KBM-7 (cell line): ENCODE measurements around the gene NMT1.

ENCODE experiments used
- DNase-seq: peaks from one replicate; pipeline ENCODE4 v3.0.0-alpha.2; 2015
- in situ Hi-C: fragments of 300-500 bp; cut with MboI; formaldehyde crosslinking; loops from 2 replicates; pipeline ENCODE4 v1.14.3; 2020; ENCODE audit warnings: low sequenced_read_pairs, low pct_unique_long_range_greater_than_20kb, mixed read lengths

NMT1 gene

DNA sequence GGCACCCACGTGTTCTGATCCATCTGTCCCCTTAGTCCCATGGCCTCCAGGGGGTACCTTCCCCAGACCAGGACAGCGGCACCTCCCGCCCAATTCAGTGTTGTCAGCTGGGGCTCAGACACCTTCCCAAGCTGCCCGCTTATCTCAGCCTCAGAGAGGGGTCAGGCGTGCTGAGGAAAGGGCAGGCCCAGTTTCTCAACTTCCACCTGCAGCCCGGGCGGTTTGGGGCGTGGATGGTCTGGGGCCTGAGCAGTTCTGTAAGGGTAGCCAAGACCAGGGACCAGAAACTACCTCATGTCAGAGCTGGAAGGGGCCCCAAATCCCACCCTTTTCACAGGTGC lies 66.1 kb downstream of the NMT1 start:
- in situ Hi-C loops: no loop called here
- DNase-seq: no peak

DNA sequence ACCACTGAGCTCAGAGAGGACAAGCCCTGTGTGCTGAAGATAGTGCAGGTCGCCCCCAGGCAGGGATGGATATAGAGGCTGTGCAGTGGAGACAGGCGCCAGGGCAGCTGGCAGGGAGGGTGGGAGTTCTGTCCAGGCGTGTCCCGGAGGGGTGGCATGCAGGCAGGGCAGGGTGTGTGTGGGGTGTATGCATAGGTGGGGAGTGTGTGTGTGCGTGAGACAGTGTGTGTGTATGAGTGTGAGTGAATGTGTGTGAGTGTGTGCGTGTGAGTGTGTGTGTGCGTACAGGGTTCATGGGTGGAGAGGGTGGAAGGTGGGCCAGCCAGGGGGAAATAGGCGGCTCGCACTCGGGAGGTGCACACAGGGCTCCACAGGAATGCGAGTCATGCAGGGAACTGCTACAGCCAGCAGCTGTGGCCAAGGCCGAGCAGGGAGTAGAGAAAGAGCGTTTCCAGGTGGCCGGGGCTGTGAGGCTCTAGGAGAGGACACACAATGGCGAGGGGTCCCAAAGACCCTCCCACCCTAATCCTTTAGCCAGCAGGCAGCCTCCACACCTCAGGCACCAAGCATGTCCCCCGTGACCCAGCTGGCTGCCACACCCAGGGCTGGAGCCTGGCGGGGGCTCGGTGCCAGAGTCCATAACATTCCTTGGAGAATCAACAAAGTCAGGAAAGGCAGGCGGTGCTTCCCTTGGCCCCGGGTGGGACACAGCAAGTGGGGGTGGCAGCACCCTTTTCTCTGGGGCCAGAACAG lies 66.6 kb downstream of the NMT1 start:
- in situ Hi-C loops: no loop called here
- peak; percentile 29 for DNase-seq

DNA sequence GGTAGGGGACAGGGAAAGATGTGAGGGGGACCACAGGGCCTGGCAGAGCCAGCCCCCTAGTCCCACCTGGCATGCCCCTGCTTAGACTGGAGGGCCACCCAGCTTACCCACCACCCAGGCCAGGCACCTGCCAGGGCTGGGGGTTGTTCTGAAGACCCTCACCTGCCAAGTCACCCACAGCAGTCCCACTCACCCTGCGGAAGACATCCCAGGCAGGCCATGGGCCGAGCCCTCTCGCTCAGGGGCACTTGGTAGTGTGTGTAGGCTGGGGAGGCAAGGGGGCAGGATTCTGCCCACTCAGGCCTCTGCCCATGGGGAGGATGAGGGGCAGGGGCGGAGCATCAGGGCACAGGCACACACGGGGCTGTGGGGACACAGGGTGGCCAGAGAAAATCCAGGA lies 67.2 kb downstream of the NMT1 start:
- no peak for DNase-seq
- in situ Hi-C loops: no loop called here

DNA sequence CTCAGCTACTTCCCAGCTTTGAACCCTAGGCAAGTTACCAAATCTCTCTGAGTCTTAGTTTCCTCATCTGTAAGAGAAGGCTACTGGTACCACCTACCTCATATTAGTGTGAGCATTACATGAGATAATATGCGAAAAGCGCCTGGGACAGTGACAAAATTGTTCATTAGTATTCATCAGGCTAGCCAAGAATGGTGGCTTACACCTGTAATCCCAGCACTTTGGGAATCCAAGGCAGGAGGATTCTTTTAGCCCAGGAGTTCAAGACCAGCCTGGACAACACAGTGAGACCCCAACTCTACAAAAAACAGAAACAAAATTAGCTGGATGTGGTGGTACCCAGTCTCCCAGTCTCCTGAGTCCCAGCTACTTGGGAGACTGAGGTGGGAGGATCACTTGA lies 67.9 kb downstream of the NMT1 start:
- no peak for DNase-seq
- in situ Hi-C loops: no loop called here

DNA sequence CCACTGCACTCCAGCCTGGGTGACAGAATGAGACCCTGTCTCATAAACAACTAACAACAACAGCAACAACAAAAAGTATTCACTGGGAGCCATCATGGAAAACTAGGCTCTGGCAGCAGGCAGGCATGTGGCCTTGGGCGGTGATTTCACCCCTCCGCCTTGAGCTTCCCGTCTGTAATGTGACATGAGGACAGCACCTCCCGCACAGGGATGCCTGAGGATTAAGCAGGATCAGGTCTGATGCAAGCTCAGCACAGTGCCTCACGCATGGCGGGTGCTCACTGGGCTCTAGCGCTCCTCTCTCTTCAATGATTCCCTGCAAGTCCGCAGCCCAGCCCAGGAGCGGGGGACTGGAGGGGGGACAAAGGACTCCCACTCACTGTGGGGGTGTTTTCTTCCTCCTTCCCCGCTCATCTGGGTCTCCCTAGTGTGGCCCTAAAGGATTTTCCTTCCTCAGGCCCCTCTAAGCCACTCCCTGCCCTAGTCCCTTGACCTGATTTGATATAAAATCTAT lies 68.4 kb downstream of the NMT1 start:
- in situ Hi-C loops: no loop called here
- no peak for DNase-seq

DNA sequence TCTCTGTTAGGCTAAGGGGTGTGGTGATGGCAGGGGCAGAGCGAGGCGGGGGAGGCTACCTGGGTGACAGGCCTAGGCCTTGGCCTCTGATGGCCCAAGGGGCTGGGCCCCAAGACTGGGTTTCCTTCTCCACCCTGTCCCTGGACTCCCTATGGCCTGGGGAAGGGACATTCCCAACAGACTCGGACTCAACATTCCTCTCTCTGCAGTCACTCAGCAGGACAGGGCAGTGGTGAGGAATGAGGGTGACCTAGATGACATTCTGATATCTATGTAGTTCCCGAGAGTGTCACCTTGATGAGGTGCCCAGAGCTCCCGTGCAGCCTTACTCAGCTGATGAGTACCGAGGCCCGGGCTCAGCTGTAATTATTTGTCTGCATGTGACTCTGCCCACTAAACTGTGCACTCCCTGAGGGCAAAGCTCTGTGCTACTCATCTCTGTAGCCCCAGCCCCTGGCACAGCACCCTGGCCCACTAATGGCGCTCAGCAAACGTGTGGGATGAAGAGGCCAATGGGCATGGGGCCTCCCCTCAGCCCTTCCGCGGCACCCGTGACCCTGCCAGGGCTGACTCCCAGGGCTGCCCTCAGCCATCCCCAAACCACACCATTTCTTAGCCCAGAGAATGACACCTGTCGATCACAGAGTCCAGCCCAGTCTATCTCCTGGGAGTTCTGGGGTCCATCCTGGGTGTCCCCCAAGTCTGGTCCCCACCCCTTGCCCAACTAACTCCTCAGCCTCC lies 69.0 kb downstream of the NMT1 start:
- in situ Hi-C loops: no loop called here
- DNase-seq: no peak

DNA sequence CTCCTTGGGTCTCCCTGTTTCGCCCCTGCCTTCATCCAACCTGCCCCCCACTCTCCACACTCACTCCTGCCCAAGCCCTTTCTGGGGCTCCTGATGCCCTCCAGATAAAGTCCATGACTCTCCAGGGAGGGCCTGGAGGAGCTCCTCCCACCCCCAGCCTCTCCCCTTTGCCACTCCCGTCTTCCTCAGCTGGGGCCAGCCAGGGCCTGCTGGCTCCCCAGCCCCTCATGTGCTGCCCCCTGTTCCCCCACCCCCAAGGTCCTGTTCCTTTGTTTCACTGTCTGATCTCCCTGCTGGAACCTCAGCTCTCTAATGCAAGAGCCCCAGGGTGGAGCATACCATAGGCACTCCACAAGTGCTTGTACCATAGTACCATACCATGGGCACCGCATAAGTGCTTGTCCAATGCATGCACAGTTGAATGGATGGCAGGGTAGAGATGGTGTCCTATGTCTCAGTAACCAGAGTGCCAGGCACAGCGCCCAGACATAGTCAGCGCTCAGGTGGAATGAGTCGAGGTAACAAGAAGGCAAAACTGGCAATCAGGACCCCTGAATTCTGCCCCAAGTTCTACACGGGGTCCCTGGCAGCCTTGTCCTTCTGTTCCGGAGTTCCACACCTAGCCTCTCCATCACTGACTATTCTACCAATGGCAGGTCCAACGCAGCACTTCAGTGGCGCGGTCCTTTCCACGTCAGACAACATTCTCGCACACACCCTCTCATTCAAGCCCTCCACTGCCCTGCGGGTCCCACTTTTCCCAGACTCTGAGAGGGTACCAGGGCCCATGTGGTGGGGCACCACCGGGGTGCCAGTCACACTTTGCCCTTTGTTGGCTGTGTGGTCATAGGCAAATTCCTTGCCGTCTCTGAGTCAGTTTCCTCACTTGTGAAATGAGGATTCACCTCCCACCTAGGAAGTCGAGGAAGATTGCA lies 69.8 kb downstream of the NMT1 start:
- in situ Hi-C loops: no loop called here
- no peak for DNase-seq

DNA sequence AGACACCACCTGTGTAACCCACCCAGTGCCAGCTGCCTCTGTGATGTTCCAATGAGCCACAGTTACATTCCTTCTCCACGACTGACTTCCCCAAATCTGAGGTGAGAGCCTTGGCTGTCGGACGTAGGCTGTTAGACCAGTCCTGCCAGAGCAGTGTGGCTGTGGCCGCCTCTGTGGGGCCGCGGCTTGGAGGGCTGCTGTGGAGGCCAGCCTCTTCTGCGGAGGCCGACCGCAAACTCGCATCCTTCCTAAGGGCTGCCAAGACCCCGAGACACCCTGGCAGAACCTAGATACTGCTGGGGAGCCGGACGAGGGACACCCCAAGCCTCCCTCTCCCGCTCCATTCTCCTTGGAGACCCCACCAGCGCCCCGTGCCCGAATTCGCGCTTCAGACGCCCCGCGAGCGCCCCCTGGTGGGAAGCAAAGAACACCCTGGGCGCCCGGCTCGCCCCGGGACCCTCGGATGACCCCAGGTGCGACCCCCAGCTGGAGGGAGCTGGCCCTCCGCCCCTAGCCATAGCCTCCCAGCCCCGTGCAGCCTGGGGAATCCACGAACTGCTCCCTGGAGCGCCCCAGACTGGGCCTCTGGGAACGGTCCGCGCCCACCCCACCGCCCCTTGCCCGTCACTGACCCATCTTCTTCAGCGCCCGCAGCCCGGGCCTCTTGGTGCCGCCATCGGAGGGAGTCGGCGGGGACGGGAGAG lies 70.7 kb downstream of the NMT1 start:
- peak; percentile 55 for DNase-seq
- in situ Hi-C loops: no loop called here

DNA sequence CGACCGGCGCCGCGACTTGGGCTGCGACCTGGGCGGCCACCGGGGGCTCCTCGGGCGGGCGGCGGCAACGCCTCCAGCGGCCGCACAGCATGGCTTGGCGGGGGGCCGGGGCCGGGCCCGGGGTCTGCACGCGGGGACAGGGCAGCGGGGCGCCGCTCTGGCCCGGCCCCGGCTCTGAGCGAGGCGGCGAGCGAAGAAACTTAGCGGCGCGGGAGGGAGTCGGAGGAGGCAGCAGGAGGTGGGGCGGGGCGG lies 71.1 kb downstream of the NMT1 start, which contains the start of gene PLCD3:
Gene PLCD3 (minus strand): TSS at position 196 of the 252 bp plus-strand sequence. CDS start 105 bp downstream, at position 91.
- no peak for DNase-seq
- in situ Hi-C loops: no loop called here

DNA sequence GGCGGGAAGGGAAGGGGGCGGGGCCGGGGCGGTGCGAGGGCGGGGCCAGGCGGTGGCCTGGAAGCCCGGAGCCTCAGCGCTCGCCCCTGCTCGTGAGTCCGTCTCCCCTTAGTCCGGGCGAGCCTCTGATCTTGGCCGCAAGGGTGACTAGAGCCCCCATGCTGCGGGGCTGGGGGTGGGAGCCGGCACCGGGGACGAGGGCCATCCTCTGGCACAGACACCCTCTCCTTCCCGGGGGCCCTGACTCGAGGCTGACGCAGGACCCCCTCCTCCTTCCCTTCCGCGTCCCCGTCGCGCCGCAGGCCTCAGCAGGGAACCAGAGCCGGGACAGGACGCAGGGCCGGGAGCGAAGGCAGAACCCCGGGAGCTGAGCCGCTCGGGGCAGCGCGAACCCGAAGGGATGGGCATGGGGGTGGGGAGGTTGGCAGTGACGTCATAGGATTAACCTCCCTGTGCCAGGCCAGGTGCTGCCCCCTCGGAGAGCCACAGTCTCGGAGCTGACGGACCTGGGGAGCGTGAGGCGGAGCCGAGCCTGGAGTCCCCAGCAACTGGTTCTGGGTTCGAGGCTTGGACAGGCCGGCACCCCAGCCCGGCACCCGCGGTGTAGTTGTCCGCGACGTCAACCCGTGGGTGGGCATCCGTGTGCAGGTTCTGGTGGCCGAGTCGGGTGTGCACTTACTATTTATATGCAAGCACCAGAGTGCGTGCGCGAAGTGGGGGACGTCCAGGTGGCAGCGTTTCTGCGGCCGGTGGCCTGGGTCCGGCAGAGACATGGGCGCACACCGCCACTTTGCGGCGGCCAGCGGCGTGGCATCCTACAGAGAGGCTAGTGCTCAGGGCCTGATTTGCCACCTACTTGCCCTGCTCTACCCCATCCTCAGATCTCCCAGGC lies 71.7 kb downstream of the NMT1 start:
- in situ Hi-C loops: no loop called here
- DNase-seq: peak; percentile 84

DNA sequence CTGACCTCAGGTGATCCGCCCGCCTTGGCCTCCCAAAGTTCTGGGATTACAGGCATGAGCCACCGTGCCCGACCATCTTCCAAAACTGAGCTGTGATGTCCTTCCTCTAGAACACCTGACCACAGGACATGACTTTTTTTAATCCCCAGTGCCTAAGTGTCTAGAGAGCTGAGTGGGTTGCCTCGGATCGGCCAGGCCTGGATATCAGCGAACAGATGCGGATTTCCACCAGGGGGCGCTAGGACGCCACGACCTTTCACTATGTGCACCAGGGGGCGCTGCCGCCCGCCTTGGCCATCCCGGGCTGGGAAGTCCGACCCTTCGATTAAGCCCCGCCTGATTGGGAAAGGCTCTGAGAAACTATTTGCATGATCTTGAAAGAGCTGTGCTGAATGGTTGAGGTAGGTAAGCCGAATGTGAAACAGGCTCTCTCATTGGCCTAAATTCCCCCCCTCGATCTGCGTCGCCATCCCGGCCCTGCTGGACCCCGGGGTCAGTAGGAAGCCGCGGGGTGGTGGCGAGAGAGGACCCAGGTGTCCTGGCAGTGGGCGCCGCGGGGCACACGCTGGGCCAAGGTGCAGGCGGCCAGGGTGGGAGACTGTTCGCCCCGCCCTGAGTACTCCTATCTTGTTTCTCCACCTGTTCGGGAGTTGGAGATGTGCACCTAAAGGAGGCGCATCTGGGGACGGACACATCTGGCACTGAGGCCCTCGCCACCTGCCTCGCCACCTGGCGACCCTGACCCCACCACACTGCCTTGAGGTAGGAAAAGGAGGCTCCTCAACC lies 74.3 kb downstream of the NMT1 start, which contains the start of gene ACBD4:
Gene ACBD4 (plus strand): TSS at position 496 of the 786 bp plus-strand sequence. CDS start 458 bp downstream, outside the sequence.
- peak; percentile 98 for DNase-seq
- in situ Hi-C loops: no loop called here

DNA sequence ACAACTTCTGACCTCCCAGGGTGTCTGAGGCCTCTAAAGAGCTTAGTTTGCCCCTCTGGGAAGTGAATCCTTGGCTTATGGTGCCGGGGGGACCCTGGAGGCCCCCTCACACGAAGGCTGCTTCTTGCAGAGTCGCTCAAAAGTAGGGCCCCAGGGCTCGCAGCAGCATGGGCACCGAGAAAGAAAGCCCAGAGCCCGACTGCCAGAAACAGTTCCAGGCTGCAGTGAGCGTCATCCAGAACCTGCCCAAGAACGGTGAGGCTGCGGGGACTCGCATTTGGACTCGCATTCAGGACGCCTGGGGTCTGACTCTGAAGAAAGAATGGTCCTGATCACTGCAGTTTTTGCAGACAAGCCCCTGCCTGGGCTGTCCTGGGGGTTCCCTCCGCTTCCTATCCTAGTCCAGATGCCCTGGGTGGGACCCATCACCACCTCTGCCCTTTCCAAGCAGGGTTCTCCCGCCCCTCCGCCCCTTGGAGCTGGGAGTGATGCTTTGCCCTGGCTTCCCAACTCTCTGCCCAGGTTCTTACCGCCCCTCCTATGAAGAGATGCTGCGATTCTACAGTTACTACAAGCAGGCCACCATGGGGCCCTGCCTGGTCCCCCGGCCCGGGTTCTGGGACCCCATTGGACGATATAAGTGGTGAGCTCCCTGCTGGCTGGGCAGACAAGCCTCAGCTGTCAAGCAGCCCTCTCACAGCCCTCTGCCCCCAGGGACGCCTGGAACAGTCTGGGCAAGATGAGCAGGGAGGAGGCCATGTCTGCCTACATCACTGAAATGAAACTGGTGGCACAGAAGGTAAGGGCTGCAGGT lies 75.1 kb downstream of the NMT1 start:
- in situ Hi-C loops: no loop called here
- no peak for DNase-seq

DNA sequence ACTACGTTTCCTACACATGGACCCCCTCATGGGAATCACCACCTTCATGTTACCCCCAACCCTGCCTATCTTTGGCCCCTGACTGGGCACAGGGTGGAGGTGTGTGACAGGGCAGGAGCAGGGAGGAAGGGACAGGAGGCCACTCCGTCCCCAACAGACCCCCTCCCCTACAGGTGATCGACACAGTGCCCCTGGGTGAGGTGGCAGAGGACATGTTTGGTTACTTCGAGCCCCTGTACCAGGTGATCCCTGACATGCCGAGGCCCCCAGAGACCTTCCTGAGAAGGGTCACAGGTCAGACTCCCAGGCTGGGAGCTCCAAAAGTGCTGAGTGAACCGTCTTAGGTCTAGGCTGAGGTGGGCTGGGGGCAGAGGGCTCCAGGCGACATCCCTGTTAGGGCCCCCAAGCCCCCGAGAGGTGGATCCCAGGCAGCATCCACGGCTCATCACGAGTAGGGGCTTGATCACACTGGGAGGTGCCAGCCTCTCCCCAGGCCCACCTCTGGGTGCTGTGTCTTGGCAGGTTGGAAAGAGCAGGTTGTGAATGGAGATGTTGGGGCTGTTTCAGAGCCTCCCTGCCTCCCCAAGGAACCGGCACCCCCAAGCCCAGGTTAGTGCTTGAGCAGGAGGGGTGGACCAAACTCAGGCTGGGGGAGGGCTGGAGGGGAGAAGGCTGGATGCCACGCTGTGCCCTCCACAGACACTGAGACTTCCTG lies 75.9 kb downstream of the NMT1 start:
- in situ Hi-C loops: no loop called here
- DNase-seq: no peak

DNA sequence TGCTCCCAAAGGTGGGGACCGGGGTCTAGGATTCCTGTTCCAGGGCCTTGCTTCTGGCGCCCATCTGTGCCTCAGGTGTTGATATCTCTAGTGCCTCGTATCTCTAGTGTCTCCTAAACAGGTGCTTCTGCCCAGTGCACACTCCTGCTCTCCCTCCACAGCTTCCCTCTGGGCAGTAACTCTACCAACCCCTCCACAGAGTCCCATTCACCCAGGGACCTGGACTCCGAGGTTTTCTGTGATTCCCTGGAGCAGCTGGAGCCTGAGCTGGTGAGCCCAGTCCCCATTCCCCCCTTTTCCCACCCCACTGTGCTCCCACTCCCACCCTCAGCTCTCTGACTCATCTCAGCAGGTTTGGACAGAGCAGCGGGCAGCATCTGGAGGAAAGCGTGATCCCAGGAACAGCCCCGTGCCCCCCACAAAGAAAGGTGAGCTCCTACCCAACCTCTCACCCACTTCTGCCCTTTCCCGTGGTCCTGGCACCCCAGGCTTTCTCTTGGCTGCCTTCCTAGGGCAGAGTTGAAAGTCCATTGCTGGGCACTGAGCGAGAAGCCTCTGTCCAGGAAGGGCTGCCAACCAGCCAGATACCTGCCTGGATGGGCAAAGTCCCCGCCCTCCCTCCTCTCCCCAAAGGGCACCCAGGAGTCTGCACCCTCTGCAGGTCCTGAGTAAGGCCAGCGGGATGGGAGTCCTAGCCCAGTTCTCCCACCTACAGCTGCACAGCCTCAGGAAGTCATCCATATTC lies 76.6 kb downstream of the NMT1 start:
- no peak for DNase-seq
- in situ Hi-C loops: no loop called here

DNA sequence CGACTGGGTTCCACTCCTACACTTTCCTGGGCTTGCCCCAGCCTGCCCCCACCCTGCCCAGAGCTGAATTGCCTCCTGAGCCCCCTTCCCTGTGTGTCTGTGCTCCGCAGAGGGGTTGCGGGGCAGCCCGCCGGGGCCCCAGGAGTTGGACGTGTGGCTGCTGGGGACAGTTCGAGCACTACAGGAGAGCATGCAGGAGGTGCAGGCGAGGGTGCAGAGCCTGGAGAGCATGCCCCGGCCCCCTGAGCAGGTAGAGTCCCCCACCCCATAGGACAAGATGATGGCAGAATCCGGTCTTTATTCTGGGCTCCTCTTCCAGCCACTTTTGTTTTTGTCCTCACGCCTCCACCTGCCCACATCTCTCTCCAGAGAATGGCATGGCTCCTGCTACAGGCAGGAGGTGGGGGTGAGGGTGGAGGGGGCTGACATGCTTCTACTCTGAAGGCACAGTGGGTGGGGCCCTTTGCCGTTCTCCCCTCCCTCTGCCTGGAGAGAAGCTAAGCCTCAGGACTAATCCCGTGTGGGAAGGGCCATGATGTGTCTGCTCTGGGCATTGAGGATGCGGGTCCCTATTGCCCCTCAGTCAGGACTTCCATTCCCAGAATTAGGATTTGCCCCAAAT lies 77.9 kb downstream of the NMT1 start:
- no peak for DNase-seq
- in situ Hi-C loops: no loop called here
